Activated CD4-positive, alpha-beta T cell treated with anti-CD3 and anti-CD28 coated beads, Interleukin-2, amount 50 U/mL, for 1 hour (primary cell): ENCODE results near the gene PIM3.

Experiments
- DNase-seq: peaks from one replicate; pipeline ENCODE4 v3.0.0-alpha.2; 2020

The PIM3 gene

DNA sequence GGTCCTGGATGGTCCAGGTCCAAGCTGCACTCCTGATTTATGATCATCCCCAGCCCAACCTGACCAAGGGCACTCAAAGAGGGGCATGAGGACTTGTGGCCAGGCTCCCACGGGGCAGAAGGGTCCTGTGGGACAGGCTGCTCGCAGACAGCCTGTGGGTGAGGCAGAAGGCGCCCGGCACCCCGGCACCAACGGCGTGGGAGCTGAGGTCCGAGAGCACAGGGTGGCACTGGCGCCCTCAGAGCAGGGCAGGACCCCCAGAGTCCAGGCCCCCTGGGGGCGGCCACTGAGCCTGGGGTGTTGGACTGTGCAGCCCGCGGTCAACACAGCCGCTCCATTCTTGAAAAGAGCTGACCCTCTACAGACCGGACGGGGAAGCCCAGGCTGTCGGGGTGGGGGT lies 48.7 kb downstream of the PIM3 start:
- DNase-seq: no peak

GRCh38 chr22:50009765-50010675 lies 49.4 kb downstream of the PIM3 start:
- no peak for DNase-seq

- DNase-seq: peak; percentile 58
Observed at GRCh38 chr22:50010676-50011446, 50.3 kb downstream of the PIM3 start.

GRCh38 chr22:50011447-50012210 lies 51.1 kb downstream of the PIM3 start:
- DNase-seq: no peak

GRCh38 chr22:50012211-50013181 lies 51.9 kb downstream of the PIM3 start, which contains the start of gene IL17REL:
IL17REL (minus strand) TSS chr22:50012765; CDS start chr22:50012646, 119 bp downstream.
- no peak for DNase-seq
